HTR-8/SVneo (cell line): Measurements from ENCODE around the gene LRG1.
"Not testable (repeated sequence)": the region's sequence is repeated elsewhere in the genome, so short reads cannot be mapped to it uniquely, and the experiment has no call there.

Experiments used
- DNase-seq: peaks from one replicate; pipeline ENCODE4 v3.0.0; 2011; ENCODE audit warnings: low spot score, mixed read lengths; ENCODE audit not compliant: insufficient read length
- FAIRE-seq: peaks from 2 replicates; lab custom pipeline; 2011; peaks lifted over from hg19 to GRCh38; lab: Jason Lieb, UNC

Gene LRG1

DNA sequence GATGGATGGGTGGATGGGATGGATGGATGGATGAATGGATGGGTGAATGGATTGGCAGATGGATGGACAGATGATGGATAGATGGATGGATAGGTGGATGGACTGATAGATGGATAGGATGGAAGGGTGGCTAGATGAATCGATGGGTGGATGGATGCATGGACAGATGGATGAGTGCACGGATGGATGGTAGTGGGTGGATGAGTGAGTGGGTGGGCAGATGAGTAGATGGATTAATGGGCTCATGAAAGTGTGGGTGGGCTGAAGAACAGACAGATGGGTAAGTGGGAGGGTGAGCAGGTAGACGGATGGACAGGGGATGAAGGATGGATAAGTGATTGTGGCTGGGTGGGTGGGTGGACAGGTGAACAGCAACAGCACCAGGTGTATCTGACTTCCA lies 13.9 kb upstream of the LRG1 start:
- FAIRE-seq: no peak

DNA sequence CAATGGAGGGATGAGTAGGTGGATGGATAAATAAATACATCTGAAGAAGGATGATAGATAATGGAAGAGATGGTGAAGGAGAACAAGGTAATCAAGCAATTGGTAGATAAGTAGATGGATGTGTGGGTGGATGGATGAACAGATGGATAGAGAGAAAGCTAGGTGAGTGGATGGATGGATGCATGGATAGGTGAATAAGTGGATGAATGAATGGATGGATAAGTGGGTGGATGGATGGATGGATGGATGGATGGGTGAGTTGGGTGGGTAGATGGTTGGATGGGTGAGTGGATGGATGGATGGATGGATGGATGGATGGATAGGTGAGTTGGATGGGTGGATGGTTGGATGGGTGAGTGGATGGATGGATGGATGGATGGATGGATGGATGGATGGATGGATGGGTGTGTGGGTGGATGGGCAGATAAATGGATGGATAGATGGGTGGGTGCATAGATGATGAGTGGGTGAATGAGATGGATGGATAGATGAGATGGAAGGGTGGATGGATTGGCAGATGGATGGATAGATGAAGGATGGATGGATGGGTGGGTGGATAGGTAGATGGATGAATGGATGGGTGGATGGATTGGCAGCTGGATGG lies 13.4 kb upstream of the LRG1 start:
- FAIRE-seq: no peak
- DNase-seq: no peak

More for the DNA sequence above, 13.9 kb upstream of the LRG1 start:
- no peak for DNase-seq

DNA sequence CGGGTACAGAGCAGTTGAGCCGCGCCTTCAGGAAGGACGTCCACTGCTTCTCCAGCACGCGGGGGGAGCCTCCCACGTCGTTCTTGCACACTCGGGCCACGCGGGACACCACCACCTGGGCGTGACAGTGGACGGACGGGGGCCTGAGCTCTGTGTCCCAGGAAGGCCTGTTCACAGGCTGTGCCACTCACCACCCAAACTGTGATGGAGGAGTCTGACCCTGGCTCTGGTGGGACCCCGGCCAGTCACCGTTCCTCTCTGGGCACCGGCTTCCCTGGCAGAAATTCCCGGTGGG lies 12.6 kb upstream of the LRG1 start:
- FAIRE-seq (no peak), DNase-seq (no peak)

DNA sequence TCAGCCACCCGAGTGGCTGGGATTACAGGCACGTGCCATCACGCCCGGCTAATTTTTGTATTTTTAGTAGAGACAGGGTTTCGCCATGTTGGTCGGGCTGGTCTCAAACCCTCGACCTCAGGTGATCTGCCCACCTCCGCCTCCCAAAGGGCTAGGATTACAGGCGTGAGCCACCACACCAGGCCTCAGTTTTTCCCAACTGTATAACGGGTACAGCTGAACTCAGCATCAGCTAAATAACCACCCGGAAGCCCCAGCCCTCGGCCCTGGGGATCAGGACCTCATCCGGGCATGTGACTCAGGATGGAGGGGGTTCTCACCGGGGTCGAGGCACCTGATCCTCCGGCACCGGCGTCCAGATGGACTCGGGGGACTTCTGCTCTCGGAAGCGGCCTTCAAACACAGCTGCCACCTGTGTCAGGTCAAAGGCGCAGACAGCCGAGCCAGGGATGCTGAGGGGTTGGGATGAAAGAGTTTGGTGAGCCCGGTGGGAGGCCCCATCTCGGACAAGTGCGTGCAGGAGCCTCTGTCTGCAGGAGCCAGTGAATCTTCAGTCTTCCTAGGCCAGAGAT lies 10.7 kb upstream of the LRG1 start:
- DNase-seq: no peak
- no peak for FAIRE-seq

DNA sequence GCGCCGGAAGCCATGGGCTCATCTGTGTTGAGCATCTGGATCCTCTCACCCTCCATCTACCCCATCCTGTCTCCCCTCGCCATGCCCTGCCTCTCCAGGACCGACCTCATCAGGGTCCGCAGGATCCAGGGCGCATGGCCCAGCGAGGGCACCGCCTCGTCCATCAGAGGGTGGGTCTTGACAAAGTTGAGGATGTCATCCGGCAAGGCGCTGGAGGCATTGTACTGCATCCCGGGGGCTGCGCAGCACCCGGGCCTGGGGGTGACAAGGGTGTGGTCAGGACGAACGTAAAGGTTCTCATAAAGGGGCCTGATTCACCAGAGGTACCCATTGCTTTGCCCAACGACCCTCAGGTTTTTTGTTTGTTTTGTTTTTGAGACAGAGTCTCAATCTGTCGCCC lies 10.2 kb upstream of the LRG1 start:
- FAIRE-seq (no peak), DNase-seq (no peak)

DNA sequence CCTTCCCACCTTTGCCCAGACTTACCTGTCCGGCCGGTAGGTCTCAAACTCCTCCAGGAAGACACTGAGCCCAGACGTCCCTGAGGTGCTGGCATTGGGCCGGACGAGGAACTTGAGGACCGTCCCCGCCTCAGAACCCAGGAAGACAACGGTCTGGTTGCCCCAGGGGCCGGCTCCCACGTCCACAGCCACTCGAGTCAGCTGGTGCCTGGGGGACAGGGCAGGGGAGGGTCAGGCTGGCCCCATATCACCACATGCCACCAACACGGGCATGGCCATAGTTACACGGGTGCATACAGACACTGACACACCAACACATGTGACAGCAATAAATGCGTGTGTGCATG lies 8.4 kb upstream of the LRG1 start:
- FAIRE-seq: no peak

DNA sequence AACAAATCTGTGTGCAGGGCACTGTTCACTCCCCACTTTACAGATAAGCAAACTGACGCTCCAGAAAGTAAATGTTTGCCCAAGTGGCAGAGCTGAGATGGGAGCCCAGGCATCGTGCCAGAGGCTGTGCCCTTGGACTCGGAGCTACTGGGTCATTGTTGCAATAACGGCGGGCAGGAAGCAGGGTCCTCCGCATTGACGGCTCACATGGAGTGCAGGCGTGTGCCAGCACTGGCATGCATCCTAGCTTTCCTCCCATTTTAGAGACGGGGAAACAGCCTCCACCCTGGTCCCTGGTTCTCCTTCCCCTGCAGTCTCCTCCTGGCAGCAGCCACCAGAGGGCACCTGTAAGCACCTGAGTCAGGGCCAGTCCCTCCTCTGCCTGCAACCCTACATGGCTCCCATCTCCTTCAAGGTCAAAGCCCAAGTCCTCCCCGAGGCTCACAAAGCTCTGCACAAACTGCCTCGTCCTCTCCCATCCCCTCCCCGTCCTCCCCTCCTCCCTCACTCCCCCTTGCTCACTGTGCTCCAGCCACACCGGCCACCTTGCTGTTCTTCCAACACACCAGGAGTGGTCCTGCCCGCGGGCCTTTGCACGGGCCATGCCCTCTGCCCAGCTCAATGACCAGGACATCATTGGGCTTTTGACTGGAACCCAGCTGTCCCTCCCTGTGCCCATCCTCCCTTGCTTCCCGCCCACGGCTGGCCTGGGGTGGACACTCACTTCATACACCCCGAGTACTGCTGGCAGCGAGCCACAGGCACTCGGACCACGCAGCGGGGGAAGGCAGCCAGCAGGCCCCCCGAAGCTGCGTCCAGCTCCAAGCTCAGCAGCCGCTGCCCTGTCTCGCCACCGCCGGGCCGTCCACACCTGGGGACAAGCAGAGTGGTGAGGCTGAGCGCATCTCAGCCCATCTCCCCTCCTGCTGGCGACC lies 7.7 kb upstream of the LRG1 start:
- FAIRE-seq (no peak), DNase-seq (no peak)

More for the DNA sequence above, 8.4 kb upstream of the LRG1 start:
- no peak for DNase-seq

DNA sequence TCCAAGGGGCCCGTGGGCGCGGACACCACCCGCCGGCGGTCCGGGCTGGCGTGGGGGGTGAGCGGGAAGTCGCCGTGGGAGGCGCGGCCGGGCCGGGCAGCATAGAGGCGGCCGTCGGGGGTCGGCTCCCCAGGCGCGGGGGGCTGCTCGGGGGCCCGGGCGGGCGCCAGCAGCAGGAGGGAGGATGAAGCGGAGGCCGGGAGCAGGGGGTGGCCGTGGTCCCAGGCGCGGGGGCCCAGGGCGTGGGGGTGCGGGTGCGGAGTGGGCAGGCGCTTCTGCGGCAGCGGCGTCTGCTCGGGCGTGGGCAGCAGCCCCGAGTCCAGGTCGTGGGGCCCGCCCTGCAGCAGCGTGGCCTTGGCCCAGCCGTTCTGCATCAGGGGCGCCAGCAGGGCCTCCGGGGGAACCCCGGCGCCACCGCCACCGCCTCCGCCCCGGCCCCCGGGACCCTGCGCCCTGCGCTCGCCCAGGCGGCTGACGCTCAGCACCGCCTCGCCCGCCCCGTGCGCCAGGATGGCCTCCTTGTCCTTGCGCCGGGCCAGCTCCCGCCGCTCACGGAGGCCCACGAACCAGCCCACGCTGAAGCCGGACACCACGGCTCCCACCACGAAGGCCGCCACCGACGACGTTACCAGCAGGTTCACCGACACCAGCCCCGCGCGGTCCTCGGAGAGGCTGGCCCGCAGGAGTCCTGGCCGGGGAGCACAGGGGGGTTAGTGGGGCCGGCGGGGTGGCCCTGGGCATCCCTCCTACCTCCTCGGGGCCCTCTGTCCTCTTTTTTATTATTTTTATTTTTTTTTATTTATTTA lies 4.2 kb upstream of the LRG1 start:
- FAIRE-seq (no peak), DNase-seq (no peak)

DNA sequence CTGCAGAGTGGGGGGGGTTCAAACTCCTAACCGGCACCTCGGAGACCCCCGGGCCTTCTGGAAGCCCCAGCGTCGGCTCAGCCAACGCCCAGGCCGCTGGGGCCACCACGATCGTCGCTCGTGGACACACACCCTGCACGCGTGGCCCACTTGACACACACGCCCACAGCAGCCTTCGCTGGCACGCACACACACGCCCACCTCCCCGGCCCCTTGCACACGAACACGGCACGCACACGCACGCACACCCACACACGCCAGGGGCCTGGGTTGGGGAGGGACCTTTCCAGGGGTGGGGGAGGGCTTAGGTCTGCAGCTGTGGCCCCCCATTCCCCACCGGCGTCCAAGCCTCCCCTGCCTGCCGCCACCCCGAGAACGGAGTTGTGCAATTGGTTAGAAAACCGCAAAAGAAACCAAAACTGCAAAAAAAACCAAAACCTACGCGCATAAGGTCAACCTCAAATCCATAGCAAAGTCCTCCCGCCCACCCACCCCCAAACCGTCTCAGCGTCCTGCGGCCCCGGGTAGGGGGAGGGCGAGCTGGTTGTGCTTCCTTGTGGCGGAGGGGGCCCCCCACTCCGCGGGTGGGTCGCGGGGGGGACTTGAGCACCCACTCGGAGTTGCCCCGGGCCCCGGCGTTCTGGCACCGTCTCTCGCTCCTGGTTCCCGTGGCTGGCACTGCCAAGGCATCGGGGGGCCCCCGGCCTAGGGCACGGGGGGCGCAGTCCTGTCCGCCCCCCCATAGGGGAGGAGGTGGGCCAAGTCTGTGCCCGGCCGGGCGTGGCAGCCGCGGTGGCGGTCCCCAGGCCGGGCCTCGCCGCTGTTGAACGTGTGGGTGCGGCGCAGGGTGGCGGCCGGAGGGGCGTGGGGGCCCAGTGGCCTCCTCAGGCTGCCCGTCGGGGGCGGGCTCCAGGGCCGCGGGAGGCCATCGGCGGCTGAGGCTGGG lies 3.3 kb upstream of the LRG1 start:
- DNase-seq (no peak), FAIRE-seq (no peak)

DNA sequence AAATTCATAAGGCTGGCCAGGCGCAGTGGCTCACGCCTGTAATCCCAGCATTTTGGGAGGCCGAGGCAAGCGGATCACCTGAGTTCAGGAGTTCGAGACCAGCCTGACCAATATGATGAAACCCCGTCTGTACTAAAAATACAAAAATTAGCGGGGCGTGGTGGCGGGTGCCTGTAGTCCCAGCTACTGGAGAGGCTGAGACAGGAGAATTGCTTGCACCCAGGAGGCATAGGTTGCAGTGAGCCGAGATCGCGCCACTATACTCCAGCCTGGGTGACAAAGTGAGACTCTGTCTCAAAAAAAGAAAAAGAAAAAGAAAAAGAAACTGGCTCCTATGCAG lies 1.9 kb upstream of the LRG1 start:
- FAIRE-seq, DNase-seq: not testable (repeated sequence)

DNA sequence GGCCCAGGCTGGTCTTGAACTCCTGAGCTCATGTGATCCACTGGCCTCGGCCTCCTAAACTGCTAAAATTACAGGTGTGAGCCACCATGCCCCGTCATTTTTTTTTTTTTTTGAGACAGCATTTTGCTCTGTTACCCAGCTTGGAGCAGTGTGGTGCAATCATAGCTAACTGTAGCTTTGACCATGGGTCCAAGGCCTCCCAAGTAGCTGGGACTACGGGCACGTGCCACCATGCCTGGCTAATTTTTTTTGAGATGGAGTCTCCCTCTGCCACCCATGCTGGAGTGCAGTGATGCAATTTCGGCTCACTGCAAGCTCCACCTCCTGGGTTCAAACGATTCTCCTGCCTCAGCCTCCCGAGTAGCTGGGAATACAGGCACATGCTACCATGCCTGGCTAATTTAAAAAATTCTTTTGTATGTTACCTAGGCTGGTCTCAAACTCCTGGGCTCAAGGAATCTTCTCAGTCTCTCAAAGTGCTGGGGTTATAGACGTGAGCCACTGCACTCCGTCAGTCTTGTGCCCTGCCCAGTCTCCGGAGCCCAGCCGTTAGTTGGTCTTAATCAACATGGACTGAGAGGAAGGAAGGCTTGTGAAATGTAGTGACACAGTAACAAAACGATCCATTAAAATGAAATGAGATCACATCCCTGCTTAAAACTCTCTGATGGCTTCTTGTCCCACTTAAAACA lies 1.4 kb upstream of the LRG1 start:
- DNase-seq: no peak
- no peak for FAIRE-seq

DNA sequence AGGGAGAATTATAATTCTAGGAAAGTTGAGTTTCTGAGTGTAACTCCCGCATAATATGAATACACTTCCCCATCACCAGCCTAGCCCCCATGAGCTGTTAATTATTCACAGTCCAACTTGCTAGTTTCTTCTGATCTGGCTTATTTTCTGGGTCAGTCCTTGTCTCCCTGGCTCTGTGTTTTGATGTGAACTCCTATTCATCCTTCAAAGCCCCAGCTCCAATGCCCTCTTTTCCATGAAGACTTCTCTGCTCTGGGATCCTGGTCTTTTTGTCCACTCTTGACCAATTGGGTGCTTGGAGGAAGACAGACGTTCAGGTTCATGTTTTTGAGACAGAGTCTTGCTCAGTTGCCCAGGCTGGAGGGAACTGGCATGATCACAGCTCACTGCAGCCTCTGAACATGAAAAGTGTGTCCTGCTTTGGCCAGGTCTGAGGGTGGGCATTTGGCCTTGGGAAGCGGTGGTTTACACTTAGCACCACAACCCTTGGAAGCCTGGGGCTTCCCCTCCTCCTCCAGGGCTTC lies 605 bp downstream of the LRG1 start:
- no peak for FAIRE-seq
- DNase-seq: no peak

DNA sequence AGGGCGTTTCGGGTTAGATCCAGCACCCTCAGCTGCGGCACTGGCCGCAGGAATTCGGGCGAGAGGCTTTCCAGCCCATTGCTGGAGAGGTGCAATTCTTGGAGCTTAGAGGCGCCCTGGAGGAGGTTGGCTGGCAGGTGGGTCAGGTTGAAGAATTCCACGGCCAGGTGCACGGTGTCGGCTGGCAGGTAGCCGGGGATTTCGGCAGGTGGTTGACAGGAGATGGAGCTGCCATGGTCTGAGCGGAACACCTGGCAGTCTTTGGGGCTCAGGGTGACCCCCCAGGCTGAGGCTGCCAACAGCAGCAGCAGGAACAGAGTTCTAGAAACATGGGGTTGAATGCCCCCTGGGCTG lies 1.3 kb downstream of the LRG1 start:
- no peak for FAIRE-seq
- DNase-seq: no peak

DNA sequence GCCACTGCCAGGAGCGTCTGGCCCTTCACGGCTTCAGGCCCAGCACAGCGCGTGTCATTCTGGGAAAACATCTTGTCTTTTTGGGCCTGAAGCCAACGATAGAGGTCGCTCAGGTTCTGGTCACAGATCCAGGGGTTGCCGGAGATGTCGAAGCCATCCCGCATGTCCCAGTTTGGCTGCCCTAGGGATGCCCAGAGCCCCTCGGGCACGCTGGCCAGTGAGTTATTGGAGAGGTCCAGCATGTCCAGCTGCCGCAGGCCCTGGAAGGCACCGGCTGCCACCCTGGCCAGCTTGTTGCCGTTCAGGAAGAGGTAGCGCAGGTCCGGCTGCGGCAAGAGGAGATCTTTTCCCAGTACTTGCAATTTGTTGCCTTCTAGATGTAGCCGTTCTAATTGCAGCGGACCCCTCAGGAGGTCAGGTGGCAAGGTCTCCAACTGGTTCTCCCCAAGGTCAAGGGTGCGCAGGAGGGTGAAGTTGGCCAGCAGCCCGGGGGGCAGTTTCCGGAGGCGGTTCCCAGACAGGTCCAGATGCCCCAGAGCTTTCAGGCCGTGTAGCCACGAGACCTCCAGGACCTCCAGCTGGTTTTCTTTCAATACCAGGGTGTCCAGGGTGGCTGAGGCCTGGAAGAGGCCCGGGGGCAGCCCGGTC lies 1.8 kb downstream of the LRG1 start:
- DNase-seq (no peak), FAIRE-seq (no peak)

DNA sequence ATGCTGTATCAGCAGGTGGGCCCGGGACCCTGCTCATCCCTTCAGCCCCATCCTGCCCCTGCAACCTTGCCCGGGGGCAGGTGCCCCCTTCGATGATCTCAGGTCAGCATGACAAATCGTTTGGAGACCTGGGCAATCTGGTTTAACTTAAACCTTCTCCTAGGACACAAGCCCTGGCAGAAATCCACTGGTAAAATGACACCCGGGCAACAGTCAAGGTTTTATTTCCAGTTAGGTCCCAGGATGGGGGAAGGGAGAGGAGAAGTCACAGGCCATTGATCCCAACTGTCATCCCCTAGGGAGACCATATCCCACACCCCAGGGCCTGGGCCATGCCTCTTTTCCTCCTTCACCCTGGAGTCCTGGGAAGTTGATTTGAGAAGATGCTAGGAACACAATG lies 3.0 kb downstream of the LRG1 start:
- FAIRE-seq (no peak), DNase-seq (no peak)

DNA sequence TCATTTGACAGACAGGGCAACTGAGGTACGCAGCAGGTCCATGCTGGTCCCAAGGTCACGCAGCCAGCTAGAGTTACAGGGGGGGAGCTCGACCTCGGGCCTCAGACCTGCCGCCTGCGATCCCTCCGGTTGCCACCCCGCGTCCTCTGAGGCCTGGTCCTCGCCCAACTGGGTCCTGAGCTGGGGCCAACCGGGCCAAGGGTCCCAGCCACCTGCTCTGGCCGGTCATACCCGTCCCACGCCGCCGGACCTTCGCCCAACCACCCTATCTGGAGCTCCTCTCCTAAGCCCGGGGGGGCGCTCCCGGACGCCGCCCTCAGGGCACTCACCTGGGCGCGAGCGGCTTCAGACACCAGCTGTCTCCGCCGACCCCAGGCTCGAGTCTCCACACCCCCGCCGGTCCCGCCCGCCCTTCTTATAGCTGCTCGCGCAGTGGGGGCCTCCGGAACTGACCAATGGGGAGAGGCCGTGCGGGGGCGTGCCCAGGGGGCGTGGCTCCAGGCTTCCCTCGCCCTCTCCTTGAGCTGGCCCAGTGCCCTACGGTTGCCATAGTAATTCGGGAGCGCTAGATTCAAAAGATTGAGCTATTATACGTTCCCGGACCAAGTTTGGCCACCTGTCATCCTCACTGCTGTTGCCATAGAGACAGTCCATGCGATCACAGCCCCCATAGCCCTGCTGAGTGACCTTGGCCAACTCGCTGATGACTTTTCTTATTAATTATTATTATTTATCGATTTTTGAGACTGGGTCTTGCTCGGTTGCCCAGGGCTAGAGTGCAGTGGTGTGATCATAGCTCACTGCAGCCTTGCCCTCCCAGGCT lies 4.8 kb downstream of the LRG1 start, which contains the start of gene PLIN5:
TSS of gene PLIN5 (minus strand) at position 389 of the 823 bp plus-strand sequence. CDS start 1,150 bp downstream, outside the sequence.
- FAIRE-seq: no peak

DNA sequence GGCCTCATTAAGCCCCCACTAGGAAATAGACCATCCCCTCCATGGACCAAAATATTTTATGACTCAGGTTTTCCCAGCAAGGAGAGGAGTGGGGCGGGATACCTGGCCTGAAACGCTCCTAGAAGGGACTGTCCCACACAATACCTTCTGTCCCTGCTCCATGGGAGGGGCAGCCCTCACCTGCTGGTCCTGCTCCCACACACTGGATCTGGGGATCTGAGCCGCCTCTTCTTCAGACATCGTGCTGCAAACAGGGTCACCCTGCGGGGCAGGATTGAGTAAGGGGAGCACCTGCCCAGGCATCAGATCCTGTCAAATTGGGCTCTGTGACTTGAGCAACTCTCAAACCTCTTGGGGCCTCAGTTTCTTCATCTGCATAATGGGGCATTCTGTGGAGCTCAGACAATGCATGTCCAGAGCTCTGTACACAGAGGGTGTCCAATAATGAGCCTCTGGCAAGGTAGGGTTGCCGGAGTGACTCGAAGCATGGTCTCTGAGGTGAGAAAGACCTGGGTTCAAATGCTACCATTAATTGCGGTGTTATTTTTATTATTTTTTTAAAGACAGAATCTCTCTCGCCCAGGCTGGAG lies 5.9 kb downstream of the LRG1 start:
- no peak for DNase-seq
- no peak for FAIRE-seq

More for the DNA sequence above, 4.8 kb downstream of the LRG1 start, which contains the start of gene PLIN5:
- DNase-seq: peak; percentile 74
